GM21381 (cell line): Measurements from ENCODE around the gene TMOD2.
A peak's percentile ranks its signal among the peaks of the same experiment; 100 is the strongest.

Experiments
- ATAC-seq: cut with Tn5 transposase; IDR thresholded peaks from one replicate; pipeline ENCODE4 v1.9.1; 2021; ENCODE audit warnings: mild to moderate bottlenecking, moderate library complexity; ENCODE audit not compliant: unreplicated experiment

The TMOD2 gene

DNA sequence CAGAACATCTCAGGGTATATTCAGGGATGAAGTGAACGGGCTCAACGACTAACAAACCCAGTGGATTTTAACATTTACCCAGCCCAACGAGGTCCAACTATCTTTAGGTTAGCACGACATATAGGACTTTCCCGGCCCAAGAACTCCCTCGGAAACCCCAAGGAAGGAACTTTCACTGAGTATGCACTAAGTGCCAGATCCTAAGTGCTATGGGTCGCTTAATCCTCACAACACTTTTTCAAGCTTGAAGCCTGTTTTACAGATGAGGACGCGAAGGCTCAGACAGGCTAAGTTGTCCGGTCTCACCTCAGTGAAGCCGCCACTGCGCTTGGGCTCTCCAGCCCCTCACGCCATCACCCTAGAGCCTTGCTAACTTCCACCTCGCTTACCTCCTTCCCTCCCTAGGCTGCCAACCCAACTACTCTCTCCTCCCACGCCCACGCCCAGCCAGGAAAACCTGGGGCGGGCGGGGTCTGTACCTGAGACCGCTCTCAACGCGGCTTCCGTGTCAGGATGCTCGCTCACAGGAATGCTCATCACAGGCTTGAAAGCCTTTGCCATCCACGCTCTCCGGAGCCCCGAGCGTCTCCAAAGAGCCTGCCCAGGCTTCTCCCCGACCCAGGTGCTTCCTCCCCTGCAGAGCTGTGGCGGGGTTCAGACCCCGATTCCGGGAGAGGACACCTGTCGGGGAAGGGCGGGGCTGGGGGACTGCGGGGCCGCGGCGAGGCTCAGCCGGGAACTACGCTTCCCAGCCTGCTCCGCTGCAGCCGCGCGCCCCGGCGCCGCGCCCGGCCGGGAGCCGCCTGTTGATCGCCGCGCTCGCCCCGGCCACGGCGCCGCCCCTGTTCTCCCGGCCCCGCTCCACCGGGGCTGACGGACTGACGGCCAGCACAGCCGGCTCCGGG lies at the start of gene TMOD2:
Gene TMOD2 (plus strand): TSS at position 806 of the 905 bp plus-strand sequence. CDS start 14,845 bp downstream, outside the sequence.
- peak; percentile 77 for ATAC-seq

DNA sequence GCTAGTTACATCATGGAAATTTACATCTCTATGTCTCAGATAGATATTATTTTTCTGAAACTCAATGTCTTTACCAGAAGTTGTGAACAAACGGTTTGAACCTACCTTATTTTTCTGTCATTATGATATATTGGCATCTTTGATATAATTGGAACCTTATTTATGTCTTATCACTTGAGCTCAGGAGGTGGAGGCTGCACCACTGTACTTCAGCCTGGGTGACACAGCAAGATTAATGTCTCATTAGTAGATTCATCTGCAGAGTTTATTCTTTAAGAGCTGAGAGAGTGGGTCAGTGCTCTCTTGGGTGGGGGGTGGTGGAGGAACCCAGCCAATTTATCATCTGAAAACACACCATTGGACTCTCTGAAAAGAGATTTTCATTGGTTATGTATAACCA lies 48.7 kb upstream of the TMOD2 start:
- ATAC-seq: no peak

DNA sequence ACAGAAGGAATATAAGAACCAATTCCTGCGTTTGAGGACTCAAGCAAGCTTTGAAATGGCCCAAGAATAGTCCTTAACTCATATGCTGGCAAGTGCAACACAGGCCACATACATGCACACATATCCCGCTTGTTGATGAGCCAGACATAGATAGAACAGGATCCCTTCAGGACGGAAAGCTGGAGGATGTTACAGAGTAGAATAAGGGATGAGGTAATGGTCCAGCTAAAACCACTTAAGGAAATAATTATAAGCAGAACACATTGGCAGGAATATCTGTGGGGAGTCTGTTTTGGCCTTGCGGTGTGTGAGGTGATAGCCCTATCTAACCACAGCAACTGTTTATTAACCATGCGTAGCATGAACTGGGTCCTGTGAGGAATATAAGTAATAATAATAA lies 45.1 kb upstream of the TMOD2 start:
- no peak for ATAC-seq

DNA sequence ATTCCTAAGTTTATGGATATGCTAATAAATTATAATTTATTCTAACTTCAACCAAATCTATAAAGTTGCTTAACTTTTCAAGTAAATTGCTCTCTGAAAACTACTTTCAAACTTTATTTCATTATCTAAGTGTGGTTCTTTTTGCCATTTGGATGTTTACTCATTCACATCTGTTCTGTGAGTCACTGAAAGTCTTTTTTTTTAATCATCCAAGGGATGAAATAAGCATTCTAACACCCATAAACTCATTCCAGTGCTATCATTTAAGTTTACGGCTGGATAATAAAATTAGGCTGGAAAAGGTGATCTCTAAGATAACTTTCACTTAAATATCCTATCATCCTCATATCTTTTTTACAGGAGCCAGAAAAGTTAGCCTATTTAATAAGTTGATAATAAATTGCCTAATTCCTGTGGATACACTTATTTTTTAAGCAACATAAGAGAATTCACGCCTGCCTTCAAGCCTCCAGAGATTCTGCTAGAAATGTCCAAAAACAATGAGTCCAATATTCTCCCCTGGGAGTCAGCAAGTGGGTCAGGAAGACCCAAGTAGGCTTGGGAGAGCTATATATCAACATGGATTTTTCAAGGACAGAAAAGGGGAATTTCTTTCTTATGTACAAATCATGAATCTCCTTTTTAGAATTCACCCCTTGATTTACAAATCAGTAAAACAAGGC lies 44.3 kb upstream of the TMOD2 start:
- no peak for ATAC-seq

DNA sequence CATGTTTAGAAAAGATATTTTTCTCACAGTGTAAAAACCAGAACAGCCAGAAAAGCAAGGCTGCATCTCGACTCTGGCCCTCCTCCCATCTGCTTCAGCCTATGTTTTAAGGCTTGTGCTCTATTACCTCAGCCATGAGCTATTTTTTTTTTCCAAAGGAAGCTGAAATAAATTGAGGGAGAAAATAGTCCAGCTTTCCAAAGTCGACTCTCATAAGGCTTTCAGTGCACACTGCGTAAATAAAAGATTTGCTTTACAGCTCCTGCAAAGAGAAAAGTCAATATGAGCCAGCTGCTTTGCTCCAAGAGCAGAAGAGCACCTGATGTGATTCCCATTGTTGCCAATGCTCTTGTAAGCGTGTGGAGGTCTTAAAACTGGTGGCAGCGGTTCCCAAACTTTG lies 43.4 kb upstream of the TMOD2 start:
- ATAC-seq: no peak

DNA sequence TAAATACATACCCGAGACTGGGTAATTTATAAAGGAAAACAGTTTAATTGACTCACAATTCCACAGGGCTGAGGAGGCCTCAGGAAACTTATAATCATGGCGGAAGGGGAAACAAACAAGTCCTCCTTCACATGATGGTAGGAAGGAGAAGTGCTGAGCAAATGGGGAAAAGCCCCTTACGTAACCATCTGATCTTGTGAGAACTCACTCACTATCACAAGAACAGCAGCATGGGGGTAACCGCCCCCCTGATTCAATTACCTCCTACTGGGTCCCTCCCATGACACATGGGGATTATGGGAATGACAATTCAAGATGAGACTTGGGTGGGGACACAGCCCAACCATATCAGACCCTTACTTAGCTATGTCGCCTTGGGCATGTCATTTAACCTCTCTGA lies 42.4 kb upstream of the TMOD2 start:
- ATAC-seq: no peak

DNA sequence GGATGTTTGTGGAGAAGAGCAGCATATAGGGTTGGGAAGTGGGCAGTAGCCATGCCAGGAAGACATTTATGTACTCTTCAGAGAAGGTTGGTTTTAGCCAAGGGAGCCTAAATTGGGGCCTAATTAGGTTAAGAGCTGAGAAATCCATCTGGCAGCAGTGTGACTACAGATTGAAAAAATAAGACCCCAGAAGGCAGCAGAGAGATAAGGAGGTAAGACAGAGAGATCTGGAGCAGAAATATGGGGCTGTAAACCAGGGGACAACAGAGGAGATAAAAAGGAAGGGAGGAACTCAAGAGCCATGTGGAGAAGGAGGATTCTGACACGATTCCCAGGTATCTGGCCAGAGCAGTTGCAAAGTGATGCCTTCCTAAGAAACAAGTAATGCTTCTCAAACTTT lies 37.2 kb upstream of the TMOD2 start:
- ATAC-seq: no peak

DNA sequence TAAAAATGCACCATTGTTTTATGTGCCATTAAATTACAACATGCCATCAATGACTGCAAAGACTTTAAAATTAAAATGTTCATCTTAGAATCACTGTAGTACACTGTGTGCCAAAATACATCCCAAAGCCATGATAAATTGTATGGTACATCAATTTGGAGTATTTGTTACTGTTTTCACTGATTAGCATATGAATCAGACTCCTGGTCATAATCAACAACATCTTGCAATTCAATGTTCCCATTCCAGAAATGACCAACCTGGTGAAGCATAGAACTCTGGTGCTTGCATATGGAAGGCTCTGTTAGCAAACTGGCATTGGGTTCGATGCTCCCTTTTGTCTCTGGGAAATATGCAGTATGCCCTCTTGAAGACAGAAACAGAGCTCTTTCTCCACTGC lies 36.5 kb upstream of the TMOD2 start:
- ATAC-seq: no peak

DNA sequence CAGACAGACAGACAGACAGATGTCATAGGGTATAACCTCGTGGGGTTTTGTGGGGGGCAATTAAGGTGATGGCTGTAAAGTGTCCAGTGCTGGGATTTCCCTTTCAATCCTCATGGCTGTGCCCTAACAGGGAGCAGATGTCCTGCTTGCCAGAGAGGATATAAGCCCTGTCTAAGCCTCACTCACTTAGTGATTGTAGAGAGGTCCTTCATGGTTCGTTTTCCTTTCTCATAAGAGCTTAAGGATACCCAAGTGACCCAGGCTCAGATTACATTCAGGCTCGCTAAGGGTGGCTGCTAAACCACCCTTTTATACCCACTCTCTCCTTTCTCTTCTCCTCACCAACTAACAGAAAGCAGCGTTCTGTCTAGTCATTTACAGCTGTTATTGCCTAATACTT lies 33.2 kb upstream of the TMOD2 start:
- no peak for ATAC-seq

DNA sequence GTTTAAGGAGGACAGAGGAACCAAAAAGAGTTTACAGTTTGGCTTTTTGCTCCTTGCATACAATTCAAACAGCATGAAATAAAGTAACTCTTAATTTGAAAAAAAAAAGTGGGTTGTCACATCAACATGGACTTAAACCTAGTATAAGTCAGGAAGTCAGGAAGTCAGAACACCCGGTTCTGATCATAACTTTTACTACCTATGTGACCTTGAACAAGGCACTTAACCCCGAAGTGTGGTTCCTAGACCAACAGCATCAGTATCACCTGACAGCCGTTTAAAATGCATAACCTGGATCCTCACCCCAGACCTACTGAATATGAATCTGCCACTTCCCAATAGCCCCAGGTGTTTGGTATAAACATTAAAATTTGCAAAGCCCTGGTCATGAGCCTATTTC lies 32.7 kb upstream of the TMOD2 start:
- no peak for ATAC-seq

DNA sequence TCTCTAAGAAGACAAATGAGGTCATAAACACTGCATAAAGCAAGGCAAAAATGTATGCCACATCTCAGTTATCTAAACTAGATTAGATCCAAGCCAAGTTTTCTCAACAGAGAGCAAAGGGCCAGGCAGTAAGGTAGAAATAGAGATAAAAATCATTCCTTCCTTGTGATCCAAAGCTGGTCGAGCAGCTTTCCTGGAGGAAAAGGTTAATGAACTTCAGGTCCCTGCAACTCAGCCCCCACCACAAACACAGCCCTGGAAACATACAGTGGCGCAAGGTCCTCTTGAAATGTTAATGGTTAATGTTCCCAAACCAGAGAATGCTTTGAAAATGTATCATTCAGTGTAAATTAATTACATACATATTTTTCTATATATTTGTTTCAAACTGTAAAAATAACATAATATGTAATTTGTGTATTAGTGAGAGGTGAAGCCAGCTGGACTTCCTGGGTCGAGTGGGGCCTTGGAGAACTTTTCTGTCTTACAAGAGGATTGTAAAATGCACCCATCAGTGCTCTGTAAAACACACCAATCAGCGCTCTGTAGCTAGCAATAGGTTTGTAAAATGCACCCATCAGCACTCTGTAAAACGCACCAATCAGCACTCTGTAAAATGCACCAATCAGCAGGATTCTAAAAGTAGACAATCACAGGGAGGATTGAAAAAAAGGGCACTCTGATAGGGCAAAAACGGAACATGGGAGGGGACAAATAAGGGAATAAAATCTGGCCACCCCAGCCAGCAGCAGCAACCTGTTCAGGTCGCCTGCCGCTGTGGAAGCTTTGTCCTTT lies 31.0 kb upstream of the TMOD2 start:
- ATAC-seq: no peak

DNA sequence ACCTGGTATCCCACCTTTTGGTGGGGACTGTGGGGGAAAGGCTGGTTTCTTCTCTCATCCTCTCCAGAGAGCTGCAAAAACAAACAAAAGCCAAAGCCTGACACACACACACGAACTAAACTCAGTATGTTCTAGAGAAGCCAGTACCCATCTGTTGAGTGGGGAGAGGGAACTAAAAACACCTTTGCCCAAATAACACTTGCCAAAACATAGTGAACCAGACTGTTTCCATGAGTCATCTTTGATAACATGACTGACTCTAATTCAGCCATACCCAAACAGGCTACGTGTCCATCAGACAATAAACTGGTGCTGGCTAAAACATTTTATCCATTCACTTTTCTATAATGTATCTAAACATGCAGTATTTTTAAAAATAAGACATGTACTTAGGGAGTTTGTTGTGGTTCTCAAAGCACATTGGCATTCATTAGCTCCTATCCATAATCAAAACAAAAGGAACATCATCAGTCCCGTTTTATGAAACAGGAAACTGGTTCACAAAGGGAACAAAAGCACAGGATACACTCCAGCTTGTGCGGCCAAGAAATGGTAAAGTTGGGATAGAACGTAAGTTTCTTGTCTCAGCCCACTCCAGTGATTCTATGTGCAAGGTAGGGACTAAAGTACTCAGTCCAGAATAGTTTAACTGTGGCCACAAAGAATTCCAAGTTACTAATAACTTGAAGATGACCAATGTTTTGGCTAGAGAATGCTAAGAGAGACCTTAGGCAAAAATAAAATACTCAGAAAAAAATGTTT lies 30.0 kb upstream of the TMOD2 start:
- no peak for ATAC-seq

DNA sequence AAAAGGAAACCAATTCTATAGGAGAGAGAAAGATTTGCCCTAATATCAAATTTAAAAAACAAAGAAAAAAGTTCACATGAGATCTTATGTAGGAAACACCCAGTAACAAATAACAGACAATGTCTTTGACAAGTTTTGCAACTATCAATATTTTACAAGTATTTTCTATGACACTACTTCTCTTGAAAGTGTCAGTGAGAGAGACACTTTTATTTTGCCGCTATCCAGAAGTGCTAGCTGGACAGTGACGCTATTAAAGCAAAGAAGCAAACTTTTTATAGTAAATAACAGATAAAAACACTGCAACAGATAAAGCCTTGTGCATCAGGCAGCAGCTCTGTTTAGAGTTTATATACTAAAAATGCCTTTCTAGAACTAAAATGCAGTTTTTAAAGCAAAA lies 27.2 kb upstream of the TMOD2 start:
- no peak for ATAC-seq

DNA sequence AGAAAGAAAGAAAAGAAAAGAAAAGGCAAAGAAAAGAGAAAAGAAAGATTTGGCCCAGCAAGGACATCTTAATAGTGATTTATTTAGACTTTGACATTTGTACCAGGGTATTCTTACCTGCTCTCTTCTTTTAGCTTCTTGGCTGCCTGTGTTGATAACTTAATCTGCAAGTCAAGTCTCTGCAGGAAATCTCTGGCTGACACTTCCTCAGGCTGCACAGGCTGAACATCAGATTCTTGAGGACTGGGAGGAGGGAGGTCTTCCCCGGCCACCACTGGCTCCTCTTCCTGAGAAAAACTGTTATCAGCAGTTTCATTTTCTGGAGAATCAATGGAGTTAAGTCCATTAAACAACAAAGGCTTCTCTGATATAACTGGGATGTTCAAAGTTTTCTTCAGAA lies 26.7 kb upstream of the TMOD2 start:
- no peak for ATAC-seq

DNA sequence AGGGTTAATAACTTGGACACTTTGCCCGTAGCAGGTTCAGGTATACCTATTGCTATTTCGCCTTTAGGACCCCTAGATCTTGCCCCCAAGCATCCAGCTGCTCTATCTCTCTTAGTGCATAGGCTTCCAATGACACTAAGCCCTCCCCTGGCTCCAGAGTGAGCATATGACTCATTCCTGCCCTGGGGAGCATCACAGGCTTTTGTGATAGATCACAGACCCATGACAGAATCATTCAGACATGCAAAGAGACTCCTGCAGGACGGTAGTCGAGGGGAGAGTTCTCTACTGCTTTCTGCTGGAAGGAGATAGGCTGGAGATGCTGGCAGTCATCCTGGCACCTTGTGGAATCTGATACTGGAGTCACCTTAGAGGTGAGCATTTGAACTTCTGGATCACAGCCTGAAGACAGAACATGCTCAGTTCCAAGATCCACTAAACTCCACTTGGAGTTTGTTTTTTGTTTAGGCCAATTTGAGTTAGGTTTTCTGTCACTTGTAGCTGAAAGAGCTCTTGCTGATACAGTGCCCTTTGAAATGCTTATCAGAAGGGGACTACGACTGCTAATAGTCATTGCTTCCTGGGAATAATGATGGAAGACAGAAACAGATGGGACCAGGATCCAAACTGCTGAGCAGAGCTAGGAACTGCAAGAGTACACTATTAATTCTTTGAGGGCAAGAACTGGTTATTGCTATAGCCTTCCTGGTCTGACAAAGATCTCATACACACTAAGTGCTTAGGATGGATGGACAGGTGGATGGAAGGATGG lies 24.9 kb upstream of the TMOD2 start:
- peak; percentile 81 for ATAC-seq

DNA sequence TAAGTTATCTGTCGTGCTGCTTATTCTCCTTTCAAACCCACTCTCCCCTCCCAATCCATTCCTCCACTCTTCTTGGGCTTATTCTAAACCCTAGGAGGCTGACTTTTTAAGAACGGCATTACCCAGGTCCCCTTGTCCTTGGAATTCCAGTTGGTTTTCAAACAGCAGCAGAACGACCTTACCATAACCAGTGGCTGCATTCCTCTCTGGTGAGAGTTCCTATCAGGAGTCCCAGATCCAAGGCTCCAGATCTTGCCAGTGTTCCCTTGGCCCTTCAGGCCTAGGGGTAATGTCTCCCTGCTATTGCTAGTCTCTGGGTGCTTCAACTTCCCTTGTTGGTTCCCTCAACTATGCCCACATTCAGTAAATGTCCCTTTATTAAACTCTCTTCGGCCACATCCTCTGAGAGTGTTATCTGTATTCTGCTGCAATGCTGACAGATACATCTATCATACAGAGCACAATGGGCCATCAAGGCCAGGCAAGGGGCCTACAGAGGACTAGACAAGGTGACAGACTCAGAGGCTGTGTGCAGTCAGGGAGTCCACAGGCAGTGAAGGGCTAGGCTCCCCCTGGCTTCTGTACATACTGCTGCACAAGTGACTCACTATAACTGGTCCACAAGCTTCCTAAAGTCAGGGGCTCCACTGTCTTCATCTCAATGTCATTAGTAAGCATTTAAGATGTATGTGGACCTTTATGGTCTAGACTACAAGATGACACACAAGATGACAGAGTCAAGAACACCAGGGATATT lies 24.1 kb upstream of the TMOD2 start:
- ATAC-seq: no peak

DNA sequence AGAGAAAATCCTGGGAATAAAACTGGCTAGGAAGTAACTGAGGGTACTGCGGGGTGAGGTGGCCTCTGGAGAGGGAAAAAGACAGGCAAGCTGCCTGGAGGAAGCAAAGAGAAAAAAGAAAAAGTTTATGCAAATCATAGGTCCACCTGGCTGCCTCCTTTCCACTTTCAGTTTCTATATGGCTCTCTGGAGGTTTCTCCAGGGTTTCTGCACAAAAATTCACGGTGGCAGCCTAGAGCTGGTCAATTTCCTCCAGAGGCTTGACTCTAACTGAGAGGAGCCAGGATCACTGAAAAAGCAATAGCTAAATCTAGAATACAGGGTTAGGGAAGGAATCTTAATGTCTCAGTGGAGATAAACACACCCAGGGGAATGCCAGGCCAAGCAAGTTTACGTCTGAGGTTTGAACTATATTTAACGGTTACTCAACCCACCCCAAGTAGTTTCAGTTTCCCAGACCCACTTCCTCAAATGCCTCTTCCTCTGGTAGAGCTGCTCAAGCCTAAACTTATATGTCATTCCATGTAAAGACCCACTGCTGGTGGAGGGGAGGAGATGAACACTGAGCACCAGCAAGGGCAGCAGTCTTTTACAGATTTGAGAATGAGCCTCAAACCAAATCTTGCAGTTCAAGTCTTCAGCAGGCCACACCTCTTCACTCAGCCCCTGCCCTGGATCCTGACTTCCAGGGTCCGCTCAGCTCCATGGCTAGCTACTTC lies 19.7 kb upstream of the TMOD2 start:
- ATAC-seq: peak; percentile 58

DNA sequence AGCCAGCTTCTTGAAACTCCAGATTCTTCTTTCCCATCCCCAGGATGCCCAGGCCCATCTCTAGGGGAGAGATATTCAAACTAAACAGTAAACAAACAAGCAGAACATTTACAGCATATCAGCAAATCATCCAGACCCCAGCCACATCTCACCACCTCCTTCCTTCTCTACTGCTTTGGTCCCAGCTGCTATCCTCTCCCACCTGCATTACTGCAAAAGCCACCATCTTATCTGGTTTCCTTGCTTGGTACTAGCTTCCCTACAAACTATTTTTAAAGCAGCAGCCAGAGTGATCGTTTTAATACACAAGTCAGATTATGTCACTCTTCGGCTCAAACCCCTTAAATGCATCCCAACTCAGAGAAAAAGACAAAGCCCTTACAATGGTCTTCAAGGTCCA lies 18.8 kb upstream of the TMOD2 start:
- no peak for ATAC-seq
